Trophoblast cell (in vitro differentiated cells and primary cell): ENCODE results near the gene PTPRN2.

Experiments used
- DNase-seq, 2 donors: peaks; one replicate each; pipeline ENCODE4 v3.0.0-alpha.2; 2016
- H2AFZ ChIP-seq: 2 replicates; pipeline ENCODE4 v1.6.1; 2013; ENCODE audit warnings: low read length, moderate library complexity, mild to moderate bottlenecking; ENCODE audit not compliant: insufficient read depth, poor library complexity
- H2AK5ac ChIP-seq: 2 replicates; pipeline ENCODE4 v1.6.1; 2013; ENCODE audit warnings: mild to moderate bottlenecking, low read length
- H2BK120ac ChIP-seq: 2 replicates; pipeline ENCODE4 v1.6.1; 2013; ENCODE audit warnings: low read length, mild to moderate bottlenecking, moderate library complexity; ENCODE audit not compliant: insufficient read depth, poor library complexity
- H2BK12ac ChIP-seq: 2 replicates; pipeline ENCODE4 v1.6.1; 2013; ENCODE audit warnings: mild to moderate bottlenecking, low read length, moderate library complexity
- H2BK5ac ChIP-seq: 2 replicates; pipeline ENCODE4 v1.6.1; 2013; ENCODE audit warnings: low read length, low read depth, moderate library complexity, mild to moderate bottlenecking; ENCODE audit not compliant: poor library complexity
- H3K14ac ChIP-seq: 2 replicates; pipeline ENCODE4 v1.6.1; 2013; ENCODE audit warnings: mild to moderate bottlenecking, low read length
- H3K18ac ChIP-seq: 2 replicates; pipeline ENCODE4 v1.6.1; 2013; ENCODE audit warnings: mild to moderate bottlenecking, low read length
- H3K23ac ChIP-seq: 2 replicates; pipeline ENCODE4 v1.6.1; 2013; ENCODE audit warnings: low read length
- H3K27ac ChIP-seq: 2 replicates; pipeline ENCODE4 v1.5.1; 2013; ENCODE audit warnings: low read depth, mild to moderate bottlenecking, inconsistent platforms, low read length, moderate library complexity
- H3K27me3 ChIP-seq: 2 replicates; pipeline ENCODE4 v1.6.1; 2013; ENCODE audit warnings: inconsistent platforms, mild to moderate bottlenecking, low read length, moderate library complexity; ENCODE audit not compliant: insufficient read depth
- H3K36me3 ChIP-seq, 2 experiments: 1 replicate in 1 of 2; 2 replicates in 1 of 2; pipeline ENCODE4 v1.6.1; 2013; ENCODE audit warnings: low read length in 2 of 2, mild to moderate bottlenecking in 2 of 2, moderate library complexity in 1 of 2; ENCODE audit not compliant: insufficient read depth in 2 of 2, control insufficient read depth in 1 of 2
- H3K4ac ChIP-seq: 2 replicates; pipeline ENCODE4 v1.6.1; 2013; ENCODE audit warnings: low read depth, mild to moderate bottlenecking, low read length, moderate library complexity
- H3K4me1 ChIP-seq, 2 experiments: 1 replicate in 1 of 2; 2 replicates in 1 of 2; pipeline ENCODE4 v1.6.1; 2013; ENCODE audit warnings: low read length in 2 of 2, mild to moderate bottlenecking in 2 of 2, moderate library complexity in 1 of 2; ENCODE audit not compliant: insufficient read depth in 2 of 2, control insufficient read depth in 1 of 2
- H3K4me2 ChIP-seq: 2 replicates; pipeline ENCODE4 v1.6.1; 2013; ENCODE audit warnings: inconsistent platforms, mild to moderate bottlenecking, low read length, moderate library complexity
- H3K4me3 ChIP-seq: 2 replicates; pipeline ENCODE4 v1.5.1; 2013; ENCODE audit warnings: mild to moderate bottlenecking, low read depth, low read length, inconsistent platforms
- H3K79me1 ChIP-seq: one replicate; pipeline ENCODE4 v1.6.1; 2013; ENCODE audit warnings: low read length
- H3K79me2 ChIP-seq: 2 replicates; pipeline ENCODE4 v1.6.1; 2013; ENCODE audit warnings: low read length, mild to moderate bottlenecking; ENCODE audit not compliant: control insufficient read depth, insufficient read depth, poor library complexity
- H3K9ac ChIP-seq: 2 replicates; pipeline ENCODE4 v1.6.1; 2013; ENCODE audit warnings: mild to moderate bottlenecking, low read length
- H3K9me3 ChIP-seq: 2 replicates; pipeline ENCODE4 v1.6.1; 2013; ENCODE audit warnings: low read depth, mild to moderate bottlenecking, control low read depth, inconsistent platforms, low read length; ENCODE audit not compliant: insufficient read depth
- H4K12ac ChIP-seq: 2 replicates; pipeline ENCODE4 v1.6.1; 2013; ENCODE audit warnings: low read depth, mild to moderate bottlenecking, low read length, moderate library complexity
- H4K8ac ChIP-seq: 2 replicates; pipeline ENCODE4 v1.6.1; 2013; ENCODE audit warnings: low read depth, mild to moderate bottlenecking, low read length, moderate library complexity
- H4K91ac ChIP-seq: one replicate; pipeline ENCODE4 v1.6.1; 2013; ENCODE audit warnings: low read depth, mild to moderate bottlenecking, low read length, moderate library complexity
- WGBS: extraction: QIAGEN DNeasy Blood & Tissue Kit; methylation state at CpG from one replicate; pipeline ENCODE4 v1.1.7; 2013; ENCODE audit warnings: missing lambda C conversion rate; ENCODE audit not compliant: insufficient read length, insufficient coverage; ENCODE audit errors: extremely low coverage; 5-methylcytosine and 5-hydroxymethylcytosine counted together

Gene PTPRN2

DNA sequence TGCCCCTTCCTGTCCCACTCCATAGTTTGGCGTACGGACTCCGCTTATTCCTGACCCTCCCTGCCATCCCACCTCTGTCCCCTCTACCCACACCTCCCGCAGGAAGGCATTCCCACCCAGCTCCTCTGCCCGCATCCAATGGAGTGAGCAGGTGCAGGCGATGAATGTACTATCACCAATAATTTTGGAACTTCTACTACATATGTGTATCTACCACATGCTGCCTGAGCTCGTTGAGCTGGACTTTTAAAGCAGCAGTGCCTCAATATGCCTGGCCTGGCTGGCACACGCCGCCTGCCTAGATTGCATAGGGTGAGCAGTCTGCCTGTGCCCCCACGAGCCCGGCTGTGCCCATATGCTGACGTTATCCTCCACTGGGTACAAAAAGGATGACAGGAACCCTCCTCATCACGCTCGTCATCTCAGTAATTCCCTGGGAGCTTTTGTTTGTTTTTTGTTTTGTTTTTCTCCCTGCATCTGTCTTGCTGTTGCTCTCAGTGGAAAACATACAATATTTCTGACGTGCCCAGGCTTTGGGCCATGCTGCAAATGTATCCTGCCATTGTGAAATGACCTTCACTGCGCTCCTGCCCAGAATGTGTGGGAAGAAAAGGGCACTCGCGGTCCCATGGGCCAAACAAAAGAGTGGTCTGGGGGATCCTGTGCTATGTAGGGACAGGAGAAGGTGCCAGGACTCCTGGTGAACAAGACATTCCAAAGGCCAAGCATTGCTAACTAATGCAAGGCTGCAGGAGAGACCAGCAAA lies 302.8 kb downstream of the PTPRN2 start:
- Histone ChIP-seq H4K8ac (no peak overlapping the region), H3K9ac (no peak overlapping the region), H2AFZ (no peak overlapping the region), H3K4me3 (no peak overlapping the region), H3K79me1 (no peaks in the 10 kb centered on the region), H2AK5ac (no peak overlapping the region), H3K18ac (no peak overlapping the region), H3K27me3 (no peaks in the 10 kb centered on the region), H3K4me2 (no peak overlapping the region), H2BK120ac (no peak overlapping the region), H2BK12ac (no peak overlapping the region), H3K4ac (no peak overlapping the region), H3K14ac (no peak overlapping the region), H3K36me3 (no peaks in the 10 kb centered on the region), H4K12ac (no peak overlapping the region), H3K27ac (no peak overlapping the region), H2BK5ac (no peak overlapping the region), H3K23ac (no peak overlapping the region), H3K79me2 (no peaks in the 10 kb centered on the region), H4K91ac (no peak overlapping the region), H3K4me1 (no peaks in the 10 kb centered on the region), H3K9me3 (peaks cover 26% of the 10 kb centered on the region)
- WGBS, result no CpG with 5 or more reads among the region's 18 CpGs
- DNase-seq, result no peak

DNA sequence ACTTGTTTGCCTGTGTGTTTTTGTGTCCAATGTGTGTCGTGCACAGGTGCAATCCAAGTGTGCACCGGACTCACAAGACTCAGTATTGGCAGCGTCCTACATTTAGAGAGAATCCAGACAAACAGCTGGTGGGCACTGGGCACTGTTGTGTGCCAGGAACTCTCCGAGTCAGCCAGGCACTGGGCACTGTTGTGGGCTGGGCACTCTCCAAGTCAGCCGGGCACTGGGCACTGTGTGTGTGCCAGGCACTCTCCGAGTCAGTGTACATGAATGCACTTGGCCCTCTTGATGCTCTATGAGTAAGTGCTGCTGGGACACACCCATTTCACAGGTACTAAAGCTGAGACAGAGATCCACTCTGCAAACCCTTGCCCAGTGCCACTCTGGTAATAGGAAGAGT lies 303.5 kb downstream of the PTPRN2 start:
- Histone ChIP-seq H2BK120ac (no peak overlapping the region), H2AK5ac (no peak overlapping the region), H2BK5ac (no peak overlapping the region), H3K23ac (no peak overlapping the region), H3K4ac (no peak overlapping the region), H4K12ac (no peak overlapping the region), H3K27ac (no peak overlapping the region), H3K27me3 (no peaks in the 10 kb centered on the region), H3K14ac (no peak overlapping the region), H3K79me2 (no peaks in the 10 kb centered on the region), H3K9me3 (peaks cover 24% of the 10 kb centered on the region), H3K18ac (no peak overlapping the region), H4K91ac (no peak overlapping the region), H2BK12ac (no peak overlapping the region), H3K9ac (no peak overlapping the region), H2AFZ (no peak overlapping the region), H3K79me1 (no peaks in the 10 kb centered on the region), H3K36me3 (no peaks in the 10 kb centered on the region), H3K4me1 (no peaks in the 10 kb centered on the region), H3K4me2 (no peak overlapping the region), H3K4me3 (no peak overlapping the region), H4K8ac (no peak overlapping the region)
- DNase-seq, result no peak
- WGBS, result no CpG with 5 or more reads among the region's 6 CpGs

DNA sequence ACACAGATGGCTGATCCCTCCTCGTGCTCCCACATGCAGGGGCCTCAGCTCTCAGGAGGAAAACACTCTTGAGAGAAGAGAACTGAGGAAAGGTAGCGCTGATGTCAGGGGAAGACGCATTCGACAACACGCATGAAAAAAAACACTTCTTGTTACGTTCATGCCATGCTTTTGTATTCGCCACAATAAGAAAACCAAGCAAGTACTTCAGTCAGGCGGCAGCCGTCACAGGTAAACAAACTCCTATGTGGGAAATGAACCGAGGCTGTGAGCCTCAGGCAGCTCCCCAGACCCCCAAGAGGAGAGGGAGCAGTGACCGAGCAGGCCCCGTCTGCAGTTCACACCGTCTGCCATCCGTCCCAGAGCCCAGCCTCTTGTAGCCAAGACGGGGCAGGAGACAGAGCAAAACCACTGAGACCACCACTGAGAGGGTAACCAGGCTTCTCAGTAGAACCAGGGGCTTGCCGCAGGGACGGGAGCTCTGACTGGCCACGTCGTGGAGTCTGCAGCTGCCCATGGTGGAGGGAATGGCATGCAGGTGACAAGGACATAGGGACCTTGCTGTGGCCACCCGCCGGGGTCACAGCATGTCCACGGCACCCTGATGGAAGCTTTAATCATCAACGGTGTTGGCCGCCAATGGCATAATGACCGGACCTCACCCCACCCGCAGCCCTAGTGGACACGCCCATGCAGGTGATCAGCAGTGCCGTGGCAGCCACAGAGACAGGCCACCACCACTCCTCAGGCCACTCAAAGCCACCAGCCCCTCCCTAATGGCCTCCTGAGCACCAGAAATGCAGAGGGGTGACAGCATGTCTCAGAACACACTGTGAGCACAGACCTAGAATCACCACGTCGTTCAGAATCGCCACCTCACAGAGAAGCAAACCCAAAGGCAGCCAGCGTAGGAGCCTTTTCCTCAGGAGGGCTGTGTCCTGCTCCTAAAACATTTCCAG lies 304.3 kb downstream of the PTPRN2 start:
- Histone ChIP-seq H3K9me3 (peaks cover 24% of the 10 kb centered on the region), H3K4me1 (peaks cover 0 to 3% of the 10 kb centered on the region in 2 experiments), H3K27me3 (no peaks in the 10 kb centered on the region), H2BK120ac (no peak overlapping the region), H3K27ac (no peak overlapping the region), H3K36me3 (no peaks in the 10 kb centered on the region), H2AK5ac (no peak overlapping the region), H3K79me2 (no peaks in the 10 kb centered on the region), H3K18ac (no peak overlapping the region), H2BK12ac (no peak overlapping the region), H4K91ac (no peak overlapping the region), H3K4me2 (no peak overlapping the region), H2AFZ (no peak overlapping the region), H3K14ac (no peak overlapping the region), H3K4ac (no peak overlapping the region), H3K79me1 (no peaks in the 10 kb centered on the region), H3K9ac (no peak overlapping the region), H4K12ac (no peak overlapping the region), H2BK5ac (no peak overlapping the region), H4K8ac (no peak overlapping the region), H3K23ac (no peak overlapping the region), H3K4me3 (no peak overlapping the region)
- no CpG with 5 or more reads among the region's 32 CpGs for WGBS
- no peak for DNase-seq

DNA sequence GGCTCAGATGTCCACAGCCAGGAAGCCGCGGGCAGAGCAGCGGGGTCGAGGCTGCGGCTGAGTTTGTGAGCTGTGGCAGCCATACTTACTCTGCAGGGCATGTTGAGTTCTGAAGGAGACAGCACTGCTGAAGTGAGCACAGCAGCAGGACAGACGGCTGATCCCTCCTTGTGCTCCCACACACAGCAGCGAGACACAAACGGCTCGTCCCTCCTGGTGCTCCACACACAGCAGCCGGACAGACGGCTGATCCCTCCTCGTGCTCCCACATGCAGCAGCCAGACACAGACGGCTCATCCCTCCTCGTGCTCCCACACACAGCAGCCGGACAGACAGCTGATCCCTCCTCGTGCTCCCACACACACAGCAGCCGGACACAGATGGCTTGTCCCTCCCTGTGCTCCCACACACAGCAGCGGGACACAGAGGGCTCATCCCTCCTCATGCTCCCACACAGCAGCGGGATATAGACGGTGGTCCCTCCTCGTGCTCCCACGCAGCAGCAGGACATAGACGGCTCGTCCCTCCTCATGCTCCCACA lies 305.1 kb downstream of the PTPRN2 start:
- Histone ChIP-seq H3K27ac (no peak overlapping the region), H3K4me3 (no peak overlapping the region), H3K4me2 (no peak overlapping the region), H2BK12ac (no peak overlapping the region), H3K18ac (no peak overlapping the region), H3K23ac (no peak overlapping the region), H3K79me1 (no peaks in the 10 kb centered on the region), H3K79me2 (no peaks in the 10 kb centered on the region), H4K8ac (no peak overlapping the region), H2AK5ac (no peak overlapping the region), H4K91ac (no peak overlapping the region), H3K9me3 (peaks cover 24% of the 10 kb centered on the region), H3K4ac (no peak overlapping the region), H3K4me1 (peaks cover 0 to 3% of the 10 kb centered on the region in 2 experiments), H4K12ac (no peak overlapping the region), H3K27me3 (no peaks in the 10 kb centered on the region), H2AFZ (no peak overlapping the region), H3K9ac (no peak overlapping the region), H3K36me3 (no peaks in the 10 kb centered on the region), H3K14ac (no peak overlapping the region), H2BK5ac (no peak overlapping the region), H2BK120ac (no peak overlapping the region)
- WGBS, result no CpG with 5 or more reads among the region's 24 CpGs
- no peak for DNase-seq
